ENCODE measurements around the gene SPEM2. TPM values are rescaled to one million over a fixed set of nuclear protein-coding genes. Genes with fewer than 3 reads are reported as not detected.
A peak's percentile ranks its signal among the peaks of the same experiment; 100 is the strongest.
"Not testable (repeated sequence)": the region's sequence is repeated elsewhere in the genome, so short reads cannot be mapped to it uniquely, and the experiment has no call there.

Gene SPEM2
- total RNA-seq, 5 donors from 2014 or later (not counting 1 experiment from before 2014, with no cell fraction given): not detected

DNA sequence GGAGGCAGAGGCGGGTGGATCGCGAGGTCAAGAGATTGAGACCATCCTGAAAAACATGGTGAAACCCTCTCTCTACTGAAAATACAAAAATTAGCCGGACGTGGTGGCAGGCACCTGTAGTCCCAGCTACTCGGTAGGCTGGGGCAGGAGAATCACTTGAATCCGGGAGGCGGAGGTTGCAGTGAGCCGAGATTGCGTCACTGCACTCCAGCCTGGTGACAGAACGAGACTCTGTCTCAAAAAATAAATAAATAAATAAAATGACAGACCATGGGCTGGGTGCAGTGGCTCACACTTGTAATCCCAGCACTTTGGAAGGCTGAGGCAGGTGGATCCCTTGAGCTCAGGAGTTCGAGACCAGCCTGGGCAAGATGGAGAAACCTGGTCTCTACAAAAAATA, 44.4 kb downstream of the SPEM2 start:
- H3K9me3 ChIP-seq; DNase-seq; H3K27me3 Mint-ChIP-seq; H3K4me3 ChIP-seq (ENCODE audit: control insufficient read depth in 1 of 2, extremely low read depth in 1 of 2, low read length in 1 of 2); ATAC-seq (replicated peaks in 1 of 4); H3K4me3 Mint-ChIP-seq; H3K27me3 ChIP-seq (replicated peaks in 1 of 2; ENCODE audit: control insufficient read depth in 2 of 2, extremely low read depth in 1 of 2, insufficient read depth in 2 of 2, low read length in 1 of 2); H3K9me3 Mint-ChIP-seq; H3K27ac Mint-ChIP-seq; CTCF ChIA-PET; H3K27ac ChIP-seq (ENCODE audit: low read length); H3K36me3 Mint-ChIP-seq: not testable (repeated sequence)
- H3K36me3 ChIP-seq (ENCODE audit: control insufficient read depth in 2 of 2, extremely low read depth in 1 of 2, insufficient read depth in 1 of 2, low read length in 1 of 2): peaks cover 5 to 30% of the 10 kb centered on the region in 2 donors
- WGBS (ENCODE audit: insufficient coverage): 90% methylated on average over 4 of the region's 12 CpGs
- POLR2A ChIA-PET: interaction anchor here in 1 of 2 donors (0.6 kb wide), 1 partner anchor 114 kb away, joined by 5 read pairs; the partner anchor contains the start of gene MPDU1
- H3K4me1 Mint-ChIP-seq: peaks cover 25 to 49% (median 46%) of the 10 kb centered on the region in 3 donors
- H3K4me1 ChIP-seq (ENCODE audit: control insufficient read depth in 1 of 2, extremely low read depth in 1 of 2, insufficient read depth in 2 of 2, low read length in 2 of 2): peaks cover 15 to 37% of the 10 kb centered on the region in 2 experiments

DNA sequence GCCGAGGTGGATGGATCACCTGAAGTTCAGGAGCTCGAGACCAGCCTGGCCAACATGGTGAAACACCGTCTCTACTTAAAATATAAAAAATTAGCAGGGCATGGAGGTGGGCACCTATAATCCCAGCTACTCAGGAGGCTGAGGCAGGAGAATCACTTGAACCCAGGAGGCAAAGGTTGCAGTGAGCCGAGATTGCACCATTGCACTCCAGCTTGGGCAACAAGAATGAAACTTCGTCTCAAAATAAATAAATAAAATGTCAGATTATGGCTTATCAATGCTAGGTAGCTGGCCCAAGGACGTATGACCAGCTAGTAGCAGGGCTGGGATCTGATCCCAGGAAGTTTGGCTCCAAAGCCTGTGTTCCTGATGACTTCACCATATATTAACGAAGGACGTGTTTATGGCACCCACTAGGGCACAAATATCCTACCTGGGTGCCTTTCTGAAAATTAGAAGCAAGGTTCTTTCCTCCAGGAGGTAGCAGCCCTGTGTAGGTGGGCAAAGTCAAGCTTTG, 45.1 kb downstream of the SPEM2 start:
- H3K4me3 ChIP-seq (ENCODE audit: control insufficient read depth in 1 of 2, extremely low read depth in 1 of 2, low read length in 1 of 2); ATAC-seq (replicated peaks in 1 of 4); DNase-seq; H3K4me3 Mint-ChIP-seq; H3K27ac ChIP-seq (ENCODE audit: low read length); H3K27ac Mint-ChIP-seq; H3K36me3 Mint-ChIP-seq; H3K27me3 Mint-ChIP-seq; H3K27me3 ChIP-seq (replicated peaks in 1 of 2; ENCODE audit: control insufficient read depth in 2 of 2, extremely low read depth in 1 of 2, insufficient read depth in 2 of 2, low read length in 1 of 2); H3K9me3 Mint-ChIP-seq; H3K9me3 ChIP-seq; CTCF ChIA-PET: not testable (repeated sequence)
- Histone ChIP-seq H3K4me1 (ENCODE audit: control insufficient read depth in 1 of 2, extremely low read depth in 1 of 2, insufficient read depth in 2 of 2, low read length in 2 of 2) (peaks cover 15 to 40% of the 10 kb centered on the region in 2 experiments), H3K36me3 (ENCODE audit: control insufficient read depth in 2 of 2, extremely low read depth in 1 of 2, insufficient read depth in 1 of 2, low read length in 1 of 2) (peaks cover 5 to 26% of the 10 kb centered on the region in 2 donors)
- POLR2A ChIA-PET: interaction anchor here (0.6 to 1.0 kb wide), 4 partner anchors 30 to 253 kb away, joined by 3 to 7 read pairs (median 4); partner anchors contain the start of gene MPDU1 (in 1 of the 2)
- 100% methylated on average over 4 of the region's 8 CpGs for WGBS (ENCODE audit: insufficient coverage)
- H3K4me1 Mint-ChIP-seq: peaks cover 25 to 51% (median 49%) of the 10 kb centered on the region in 3 donors

DNA sequence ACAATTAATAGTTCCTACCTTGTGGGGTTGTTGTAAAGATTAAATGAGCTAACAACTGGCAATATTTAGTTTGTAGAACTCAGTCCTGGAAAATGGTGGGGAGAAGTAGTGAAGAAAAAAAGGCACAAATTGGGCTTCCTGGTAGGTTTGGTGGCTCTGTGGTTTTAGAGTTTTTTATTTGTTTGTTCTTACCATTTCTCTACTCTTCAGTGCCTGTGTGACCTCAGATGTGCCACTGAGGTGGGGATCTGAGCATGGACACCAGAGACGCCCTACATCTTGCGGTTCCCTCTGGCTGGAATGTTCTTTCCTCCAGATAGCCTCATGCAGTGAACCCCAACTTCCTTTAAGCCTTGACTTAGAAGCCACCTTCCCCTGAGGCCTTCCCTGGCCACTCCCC, 46.3 kb downstream of the SPEM2 start:
- POLR2A ChIA-PET: interaction anchor here in 1 of 2 donors (0.7 kb wide), 1 partner anchor 11 kb away, joined by 5 read pairs; no protein-coding TSS in a partner anchor
- Mint-ChIP-seq H3K4me3 (peak overlapping the region in 1 of 3 donors; percentile 22), H3K4me1 (peaks cover 35 to 63% (median 61%) of the 10 kb centered on the region in 3 donors)

DNA sequence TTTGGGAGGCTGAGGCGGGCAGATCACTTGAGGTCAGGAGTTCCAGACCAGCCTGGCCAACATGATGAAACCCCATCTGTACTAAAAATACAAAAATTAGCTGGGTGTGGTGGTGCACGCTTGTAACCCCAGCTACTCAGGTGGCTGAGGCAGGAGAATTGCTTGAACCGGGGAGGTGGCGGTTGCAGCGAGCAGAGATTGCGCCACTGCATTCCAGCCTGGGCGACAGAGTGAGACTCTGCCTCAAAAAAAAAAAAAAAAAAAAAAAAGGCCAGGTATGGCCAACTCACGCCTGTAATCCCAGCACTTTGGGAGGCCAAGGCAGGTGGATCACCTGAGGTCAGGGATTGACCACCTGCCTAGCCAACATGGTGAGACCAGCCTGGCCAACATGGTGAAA, 49.4 kb downstream of the SPEM2 start:
- H3K9me3 ChIP-seq; H3K4me3 ChIP-seq (ENCODE audit: control insufficient read depth in 1 of 2, extremely low read depth in 1 of 2, low read length in 1 of 2); H3K36me3 ChIP-seq (ENCODE audit: control insufficient read depth in 2 of 2, extremely low read depth in 1 of 2, insufficient read depth in 1 of 2, low read length in 1 of 2); H3K27me3 Mint-ChIP-seq; H3K4me3 Mint-ChIP-seq; H3K9me3 Mint-ChIP-seq; DNase-seq; POLR2A ChIA-PET; ATAC-seq (replicated peaks in 1 of 4); H3K36me3 Mint-ChIP-seq; H3K27ac ChIP-seq (ENCODE audit: low read length); H3K27me3 ChIP-seq (replicated peaks in 1 of 2; ENCODE audit: control insufficient read depth in 2 of 2, extremely low read depth in 1 of 2, insufficient read depth in 2 of 2, low read length in 1 of 2): not testable (repeated sequence)
- peaks cover 23 to 59% of the 10 kb centered on the region in 2 experiments for H3K4me1 ChIP-seq (ENCODE audit: control insufficient read depth in 1 of 2, extremely low read depth in 1 of 2, insufficient read depth in 2 of 2, low read length in 2 of 2)
- CTCF ChIA-PET: interaction anchor here in 1 of 2 donors (0.9 kb wide), 1 partner anchor 13 kb away, joined by 3 read pairs; no protein-coding TSS in a partner anchor
- Mint-ChIP-seq H3K27ac (peak overlapping the region in 1 of 2 donors; percentile 22), H3K4me1 (peaks cover 48 to 72% (median 71%) of the 10 kb centered on the region in 3 donors)
- 98% methylated on average over 6 of the region's 8 CpGs for WGBS (ENCODE audit: insufficient coverage)

More for the DNA sequence above, 46.3 kb downstream of the SPEM2 start:
- H3K9me3 ChIP-seq: no peaks in the 10 kb centered on the region
- H3K4me1 ChIP-seq (ENCODE audit: control insufficient read depth in 1 of 2, extremely low read depth in 1 of 2, insufficient read depth in 2 of 2, low read length in 2 of 2): peaks cover 18 to 49% of the 10 kb centered on the region in 2 experiments
- no peaks in the 10 kb centered on the region for H3K9me3 Mint-ChIP-seq
- no peak overlapping the region for H3K27ac ChIP-seq (ENCODE audit: low read length)
- no peak overlapping the region for H3K4me3 ChIP-seq (ENCODE audit: control insufficient read depth in 1 of 2, extremely low read depth in 1 of 2, low read length in 1 of 2)
- peak in 1 of 4 experiments; percentile 32 for ATAC-seq (replicated peaks in 1 of 4)
- CTCF ChIA-PET: interaction anchor here in 1 of 2 donors (0.6 kb wide), 1 partner anchor 23 kb away, joined by 3 read pairs; no protein-coding TSS in a partner anchor
- DNase-seq: no peak
- peaks cover 5 to 16% of the 10 kb centered on the region in 2 donors for H3K36me3 ChIP-seq (ENCODE audit: control insufficient read depth in 2 of 2, extremely low read depth in 1 of 2, insufficient read depth in 1 of 2, low read length in 1 of 2)
- WGBS (ENCODE audit: insufficient coverage): 66% methylated on average over 2 of the region's 2 CpGs
- H3K27me3 Mint-ChIP-seq: no peaks in the 10 kb centered on the region
- H3K36me3 Mint-ChIP-seq: peaks cover 4% of the 10 kb centered on the region
- peak overlapping the region; percentile 68 to 82 for H3K27ac Mint-ChIP-seq
- H3K27me3 ChIP-seq (replicated peaks in 1 of 2; ENCODE audit: control insufficient read depth in 2 of 2, extremely low read depth in 1 of 2, insufficient read depth in 2 of 2, low read length in 1 of 2): no peaks in the 10 kb centered on the region

DNA sequence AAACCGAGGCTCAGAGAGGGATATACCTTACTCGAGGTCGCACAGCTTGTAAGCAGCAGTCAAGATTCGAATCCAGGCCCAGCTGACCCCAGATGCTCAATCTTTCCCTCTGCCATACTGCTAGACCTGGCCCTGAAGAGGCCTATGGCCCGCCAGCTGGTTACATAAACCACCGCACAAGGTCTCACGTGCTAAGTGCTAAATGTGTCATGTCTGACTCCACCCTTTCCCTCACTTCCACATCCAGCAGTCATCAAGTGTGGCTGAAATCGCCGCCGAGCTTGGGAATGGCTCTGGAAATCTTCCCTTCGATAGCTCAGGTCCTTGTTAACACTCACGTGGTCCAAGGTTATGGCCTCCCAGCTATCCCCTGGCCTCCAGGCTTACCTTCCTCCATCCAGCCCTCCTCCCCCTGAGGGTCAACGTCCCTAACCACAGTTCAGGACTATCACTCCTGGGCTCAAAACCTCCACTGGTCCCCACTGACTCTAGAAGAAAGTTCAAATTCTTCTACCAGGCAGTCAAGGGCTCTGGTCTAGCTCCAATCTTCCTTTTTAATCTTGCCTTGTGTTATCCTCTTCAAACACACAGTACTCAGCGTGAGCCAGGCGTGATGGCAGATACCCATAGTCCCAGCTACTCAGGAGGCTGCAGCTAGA, 50.5 kb downstream of the SPEM2 start:
- ChIA-PET CTCF (interaction anchor here (0.6 to 0.9 kb wide), 4 partner anchors 12 to 211 kb away, joined by 3 to 4 read pairs (median 3); partner anchors contain the start of gene TP53 (in 1 of the 2)), POLR2A (interaction anchor here (0.5 to 0.8 kb wide), 4 partner anchors 11 to 93 kb away, joined by 3 to 5 read pairs (median 4); no protein-coding TSS in a partner anchor)
- 79% methylated on average over 11 of the region's 15 CpGs for whole genome bisulfite sequencing (ENCODE audit: insufficient coverage)
- H3K4me3 Mint-ChIP-seq: peak overlapping the region in 2 of 3 donors; percentile 92 to 96
- H3K9me3 Mint-ChIP-seq: no peaks in the 10 kb centered on the region
- H3K27me3 Mint-ChIP-seq: no peaks in the 10 kb centered on the region
- Histone ChIP-seq H3K4me3 (ENCODE audit: control insufficient read depth in 1 of 2, extremely low read depth in 1 of 2, low read length in 1 of 2) (no peak overlapping the region), H3K27me3 (replicated peaks in 1 of 2; ENCODE audit: control insufficient read depth in 2 of 2, extremely low read depth in 1 of 2, insufficient read depth in 2 of 2, low read length in 1 of 2) (no peaks in the 10 kb centered on the region), H3K36me3 (ENCODE audit: control insufficient read depth in 2 of 2, extremely low read depth in 1 of 2, insufficient read depth in 1 of 2, low read length in 1 of 2) (peaks cover 0 to 3% of the 10 kb centered on the region in 2 donors), H3K9me3 (no peaks in the 10 kb centered on the region), H3K27ac (ENCODE audit: low read length) (peak overlapping the region; percentile 53), H3K4me1 (ENCODE audit: control insufficient read depth in 1 of 2, extremely low read depth in 1 of 2, insufficient read depth in 2 of 2, low read length in 2 of 2) (peaks cover 24 to 70% of the 10 kb centered on the region in 2 experiments)
- H3K4me1 Mint-ChIP-seq: peaks cover 56 to 77% (median 76%) of the 10 kb centered on the region in 3 donors
- ATAC-seq (replicated peaks in 1 of 4) (no peak), DNase-seq (peak in 6 of 35 experiments; percentile 16 to 41 (median 30))
- no peaks in the 10 kb centered on the region for H3K36me3 Mint-ChIP-seq
- H3K27ac Mint-ChIP-seq: peak overlapping the region; percentile 89 to 96

DNA sequence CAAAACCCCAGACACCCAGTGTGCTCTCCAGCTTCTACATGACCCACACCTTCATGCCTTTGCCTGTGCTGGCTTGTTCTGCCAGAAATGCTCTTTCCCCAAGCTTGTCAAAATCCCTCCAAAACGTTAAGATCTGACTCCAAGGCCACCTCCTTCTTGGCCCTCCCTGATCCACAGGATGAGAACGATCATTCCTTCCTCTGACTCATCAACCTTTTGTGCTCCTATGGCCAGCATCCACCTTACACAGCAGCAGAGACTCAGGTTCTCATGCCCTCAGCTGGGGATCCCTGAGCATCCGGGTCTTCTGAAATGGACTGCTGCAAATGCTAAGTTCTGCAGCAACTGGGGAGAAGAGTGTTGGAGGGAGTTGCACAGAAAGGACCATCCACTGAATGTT, 51.1 kb downstream of the SPEM2 start:
- Histone ChIP-seq H3K36me3 (ENCODE audit: control insufficient read depth in 2 of 2, extremely low read depth in 1 of 2, insufficient read depth in 1 of 2, low read length in 1 of 2) (peaks cover 0 to 3% of the 10 kb centered on the region in 2 donors), H3K4me1 (ENCODE audit: control insufficient read depth in 1 of 2, extremely low read depth in 1 of 2, insufficient read depth in 2 of 2, low read length in 2 of 2) (peaks cover 22 to 75% of the 10 kb centered on the region in 2 experiments), H3K27ac (ENCODE audit: low read length) (peak overlapping the region; percentile 88), H3K27me3 (replicated peaks in 1 of 2; ENCODE audit: control insufficient read depth in 2 of 2, extremely low read depth in 1 of 2, insufficient read depth in 2 of 2, low read length in 1 of 2) (no peaks in the 10 kb centered on the region), H3K4me3 (ENCODE audit: control insufficient read depth in 1 of 2, extremely low read depth in 1 of 2, low read length in 1 of 2) (peak overlapping the region in 1 of 2 donors; percentile 17), H3K9me3 (no peaks in the 10 kb centered on the region)
- 29% methylated on average over 2 of the region's 3 CpGs for WGBS (ENCODE audit: insufficient coverage)
- ATAC-seq (replicated peaks in 1 of 4): no peak
- H3K4me3 Mint-ChIP-seq: peak overlapping the region; percentile 3 to 96 (median 92)
- peaks cover 59 to 78% (median 76%) of the 10 kb centered on the region in 3 donors for H3K4me1 Mint-ChIP-seq
- no peaks in the 10 kb centered on the region for H3K27me3 Mint-ChIP-seq
- peak overlapping the region; percentile 89 to 96 for H3K27ac Mint-ChIP-seq
- DNase-seq: no peak
- no peaks in the 10 kb centered on the region for H3K36me3 Mint-ChIP-seq
- CTCF ChIA-PET: interaction anchor here in 1 of 2 donors (0.9 kb wide), 1 partner anchor 21 kb away, joined by 4 read pairs; no protein-coding TSS in a partner anchor
- POLR2A ChIA-PET: interaction anchor here (0.6 to 1.1 kb wide), 3 partner anchors 9 to 92 kb away, joined by 3 read pairs; no protein-coding TSS in a partner anchor
- H3K9me3 Mint-ChIP-seq: no peaks in the 10 kb centered on the region
